Measurements from ENCODE around the gene KCNK5.
A peak's percentile ranks its signal among the peaks of the same experiment; 100 is the strongest.

The KCNK5 gene

GRCh38 chr6:39171489-39172376 is 57.5 kb downstream of the KCNK5 start:
- no peak for DNase-seq (ENCODE audit: low spot score)

DNA sequence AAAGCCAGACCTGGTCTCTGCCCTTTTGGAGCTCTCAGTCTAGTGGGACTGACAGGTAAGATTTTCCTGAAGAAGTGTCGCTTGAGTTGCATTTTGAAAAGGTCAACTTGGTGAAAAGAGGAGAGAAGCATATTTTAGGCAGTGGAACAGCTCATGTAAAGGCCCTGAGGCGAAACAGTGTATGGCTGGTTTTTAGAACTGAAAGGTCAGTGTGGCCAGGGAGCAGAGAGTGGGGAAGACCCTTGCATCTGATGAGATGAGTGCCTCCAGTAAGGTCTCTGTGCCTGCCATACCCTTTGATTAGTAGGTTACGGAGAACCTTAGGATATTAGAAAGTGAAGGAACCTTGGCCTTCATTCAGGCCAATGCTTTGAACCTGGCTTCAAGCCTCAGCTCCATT is 58.4 kb downstream of the KCNK5 start:
- no peak for DNase-seq (ENCODE audit: low spot score)

DNA sequence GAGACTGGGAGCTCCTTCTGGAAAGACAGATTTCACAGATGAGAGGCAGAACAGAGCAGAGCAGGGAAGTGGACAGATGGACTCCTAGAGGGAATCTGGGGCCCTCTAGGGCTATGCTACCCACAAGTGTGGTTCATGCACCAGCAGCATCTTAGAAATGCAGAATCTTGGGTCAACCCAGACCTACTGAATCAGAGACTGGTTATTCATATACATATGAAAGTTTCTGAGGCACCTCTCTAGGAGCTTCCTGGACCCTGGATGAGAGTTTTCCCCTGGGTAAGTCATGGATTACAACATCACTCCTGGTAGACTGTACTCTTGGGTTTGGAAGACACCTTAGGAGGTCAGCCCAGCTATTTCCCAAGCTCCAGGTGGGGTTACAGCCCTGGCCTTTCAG is 58.9 kb downstream of the KCNK5 start:
- no peak for DNase-seq (ENCODE audit: low spot score)

DNA sequence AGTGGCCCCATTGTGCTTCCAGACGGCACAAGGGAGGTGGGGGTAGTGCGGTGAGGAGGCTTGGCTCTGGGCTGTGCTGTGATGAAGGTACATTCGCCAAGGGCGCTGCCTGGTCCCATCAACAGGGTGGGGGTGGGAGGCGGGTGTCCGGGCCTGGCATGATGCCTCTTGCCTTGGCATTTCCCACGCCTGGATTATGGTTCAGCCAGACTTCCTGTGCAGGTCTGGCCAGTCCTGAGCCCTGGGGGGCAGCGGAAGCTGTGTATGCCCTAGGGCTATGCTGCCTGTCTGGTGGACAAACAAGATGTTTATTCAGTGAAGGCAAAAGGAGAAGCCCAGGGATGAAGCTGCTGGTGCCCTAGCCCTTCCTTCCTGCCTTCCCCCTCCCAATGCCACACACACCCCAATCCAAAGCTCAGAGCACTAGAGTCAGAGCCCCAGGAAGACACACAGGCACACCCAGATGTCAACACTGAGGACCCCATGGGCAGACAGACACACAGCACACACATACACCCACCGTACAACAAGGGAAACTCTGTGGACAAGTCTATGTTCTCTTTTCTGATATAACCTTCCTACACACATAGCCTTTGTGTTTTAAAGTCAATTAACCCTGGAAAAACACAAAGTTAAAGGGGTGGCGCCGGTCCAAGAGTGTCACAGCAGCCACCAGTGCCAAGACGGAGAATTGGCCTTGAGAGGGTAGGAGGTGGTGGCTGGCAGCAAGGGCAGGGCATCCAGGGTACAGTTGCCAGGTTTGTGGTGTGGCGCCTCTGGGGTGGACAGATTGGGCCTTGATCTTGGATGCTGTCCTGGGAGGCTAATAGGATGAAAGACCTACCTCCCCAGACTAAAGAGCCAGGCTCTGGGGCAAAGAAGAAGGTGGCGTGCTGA is 59.6 kb downstream of the KCNK5 start:
- DNase-seq (ENCODE audit: low spot score), result no peak

- no peak for DNase-seq (ENCODE audit: low spot score)
Measured at GRCh38 chr6:39167866-39168625, 61.2 kb downstream of the KCNK5 start.

GRCh38 chr6:39167321-39167720 is 62.0 kb downstream of the KCNK5 start:
- no peak for DNase-seq (ENCODE audit: low spot score)

DNA sequence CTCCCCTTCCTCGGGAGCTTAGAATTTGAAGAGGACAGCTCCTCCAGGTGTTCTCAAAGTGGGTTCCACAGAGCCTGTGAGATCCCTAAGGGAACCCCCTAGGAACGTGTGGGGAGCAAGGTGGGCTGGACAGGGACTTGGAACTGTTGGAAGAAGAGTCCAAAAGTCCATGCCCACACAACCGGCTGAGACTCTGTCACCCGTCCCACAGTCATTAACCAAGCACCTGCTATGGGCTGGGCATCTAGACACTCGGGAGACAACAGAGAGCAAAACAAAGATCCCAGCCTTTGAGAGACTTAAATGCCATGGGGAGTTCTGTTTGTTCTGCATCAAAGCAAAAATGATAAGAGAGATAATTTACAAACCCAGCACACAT is 62.4 kb downstream of the KCNK5 start:
- DNase-seq (ENCODE audit: low spot score), result no peak

DNA sequence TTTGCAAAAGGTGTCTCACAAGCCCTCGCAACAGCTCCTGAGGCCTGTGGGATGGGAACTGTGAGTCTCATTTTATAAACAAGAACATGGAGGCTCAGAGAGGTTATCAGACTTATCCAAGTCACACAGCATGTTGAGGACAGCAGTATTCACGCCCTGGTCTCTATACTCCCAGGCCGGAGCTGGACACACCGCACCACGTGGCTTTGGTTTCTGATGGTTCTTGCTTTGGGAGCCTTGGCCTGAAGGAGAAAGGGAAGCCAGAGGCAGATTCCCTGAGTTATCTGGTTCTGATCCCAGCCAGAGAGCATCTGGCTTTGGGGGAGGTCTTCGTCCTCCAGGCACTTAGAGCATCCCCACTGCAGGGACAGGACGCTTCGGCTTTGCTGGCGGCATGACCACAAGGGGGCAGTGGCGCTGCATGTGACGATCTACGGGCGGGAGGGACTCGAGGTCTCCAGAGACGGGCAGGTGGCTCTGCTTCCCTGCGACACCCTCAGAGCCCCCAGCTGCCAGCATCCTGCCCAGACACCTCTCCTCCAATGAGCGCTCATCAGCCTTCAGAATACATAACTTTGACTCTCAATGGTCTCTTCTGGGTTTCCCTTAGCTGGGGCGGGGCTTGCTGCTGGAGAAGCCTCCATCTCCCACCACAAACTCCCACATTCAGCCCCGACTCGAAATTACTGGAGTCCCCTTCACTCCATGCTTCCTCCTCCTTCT is 62.9 kb downstream of the KCNK5 start:
- peak; percentile 78 for DNase-seq (ENCODE audit: low spot score)

GRCh38 chr6:39157511-39157910 is 71.8 kb downstream of the KCNK5 start:
- no peak for DNase-seq (ENCODE audit: low spot score)

DNA sequence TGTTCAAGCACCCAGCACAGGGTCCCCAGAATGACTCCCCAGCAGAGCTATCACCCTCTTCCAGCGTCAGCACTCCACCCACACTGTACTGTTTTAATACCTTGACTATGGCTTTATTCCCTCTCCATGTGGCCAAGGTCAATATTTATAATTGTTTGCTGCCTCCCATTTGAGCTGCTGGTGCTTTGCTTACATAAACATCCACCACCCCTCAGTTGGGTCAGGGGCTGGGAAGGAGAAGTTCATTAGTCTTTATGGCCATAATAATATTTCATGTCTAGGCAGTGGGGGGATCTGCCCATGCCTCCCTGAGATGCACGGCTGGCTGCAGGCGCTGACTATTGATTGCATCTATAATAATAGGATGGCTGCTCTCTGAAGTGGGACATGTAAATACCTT is 72.5 kb downstream of the KCNK5 start:
- no peak for DNase-seq (ENCODE audit: low spot score)

DNA sequence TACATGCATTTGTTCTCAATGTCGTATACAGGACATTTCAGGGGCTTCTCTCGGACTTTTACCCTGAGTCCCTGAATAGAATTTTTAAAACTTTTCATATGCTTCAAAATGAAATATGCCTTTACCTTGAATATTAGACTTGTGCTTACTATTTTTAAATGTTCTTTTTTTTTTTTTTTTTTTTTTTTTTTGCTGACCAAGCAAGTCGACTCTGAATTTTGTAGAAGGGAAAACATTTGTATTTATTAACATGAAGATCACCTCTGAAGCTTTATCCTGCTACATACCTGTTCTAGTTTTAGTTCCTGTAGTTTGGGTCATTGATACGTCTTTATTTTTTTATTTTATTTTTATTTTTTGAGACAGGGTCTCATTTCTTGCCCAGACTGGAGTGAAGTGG is 74.6 kb downstream of the KCNK5 start:
- DNase-seq (ENCODE audit: low spot score), result no peak

- DNase-seq (ENCODE audit: low spot score), result no peak
Measured at GRCh38 chr6:39153766-39154397, 75.4 kb downstream of the KCNK5 start.

DNA sequence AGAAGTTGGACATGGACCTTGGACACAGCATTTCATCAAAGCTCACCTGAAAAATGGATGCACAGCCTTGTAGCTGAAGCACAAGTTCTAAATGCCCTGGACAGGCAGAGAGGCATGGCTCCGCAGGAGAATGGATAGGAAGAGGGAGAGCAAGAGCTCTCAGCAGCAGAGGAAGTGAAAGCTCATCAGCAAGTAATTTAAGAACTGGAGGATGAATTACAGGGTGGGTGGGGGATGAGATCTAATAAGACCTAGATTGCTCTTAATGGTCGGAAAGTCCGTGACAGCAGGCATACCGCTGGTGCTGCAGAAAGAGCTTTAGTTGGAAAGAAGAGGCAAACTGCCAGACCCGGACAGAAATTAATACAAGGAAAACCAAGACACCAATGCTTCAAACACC is 77.0 kb downstream of the KCNK5 start:
- DNase-seq (ENCODE audit: low spot score), result no peak

- no peak for DNase-seq (ENCODE audit: low spot score)
Measured at GRCh38 chr6:39151211-39151610, 78.1 kb downstream of the KCNK5 start.

DNA sequence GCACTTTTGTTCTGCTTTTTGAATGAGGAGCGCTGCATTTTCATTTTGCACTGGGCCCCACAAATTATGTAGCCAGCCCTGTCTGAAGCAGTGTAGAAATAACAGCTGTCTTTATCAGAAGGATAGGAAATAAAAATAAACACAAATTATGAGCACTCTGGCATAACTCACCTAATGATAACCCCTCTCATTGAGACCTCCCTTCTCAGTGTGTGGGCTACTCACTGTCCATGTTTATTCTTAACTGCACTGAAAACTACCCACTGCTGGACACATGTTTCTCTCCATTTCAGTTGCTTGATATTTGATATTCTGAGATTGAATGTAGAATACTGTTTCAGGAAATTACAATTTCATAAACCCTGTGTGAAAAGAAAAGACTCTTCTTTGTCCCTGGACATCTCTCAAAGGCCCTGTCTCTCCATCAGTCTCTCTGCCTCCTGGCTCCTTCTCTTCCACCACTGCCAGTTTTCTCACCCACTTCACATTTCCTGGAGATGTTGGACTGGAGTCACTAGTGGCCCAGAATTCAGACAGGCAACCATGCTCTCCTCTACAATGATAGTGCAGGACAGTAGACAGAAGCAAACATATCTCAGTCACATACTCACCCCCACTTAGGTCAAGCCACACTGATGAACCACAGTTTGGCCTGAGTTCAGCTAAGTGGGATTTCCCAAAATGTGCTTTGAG is 84.6 kb downstream of the KCNK5 start:
- no peak for DNase-seq (ENCODE audit: low spot score)

DNA sequence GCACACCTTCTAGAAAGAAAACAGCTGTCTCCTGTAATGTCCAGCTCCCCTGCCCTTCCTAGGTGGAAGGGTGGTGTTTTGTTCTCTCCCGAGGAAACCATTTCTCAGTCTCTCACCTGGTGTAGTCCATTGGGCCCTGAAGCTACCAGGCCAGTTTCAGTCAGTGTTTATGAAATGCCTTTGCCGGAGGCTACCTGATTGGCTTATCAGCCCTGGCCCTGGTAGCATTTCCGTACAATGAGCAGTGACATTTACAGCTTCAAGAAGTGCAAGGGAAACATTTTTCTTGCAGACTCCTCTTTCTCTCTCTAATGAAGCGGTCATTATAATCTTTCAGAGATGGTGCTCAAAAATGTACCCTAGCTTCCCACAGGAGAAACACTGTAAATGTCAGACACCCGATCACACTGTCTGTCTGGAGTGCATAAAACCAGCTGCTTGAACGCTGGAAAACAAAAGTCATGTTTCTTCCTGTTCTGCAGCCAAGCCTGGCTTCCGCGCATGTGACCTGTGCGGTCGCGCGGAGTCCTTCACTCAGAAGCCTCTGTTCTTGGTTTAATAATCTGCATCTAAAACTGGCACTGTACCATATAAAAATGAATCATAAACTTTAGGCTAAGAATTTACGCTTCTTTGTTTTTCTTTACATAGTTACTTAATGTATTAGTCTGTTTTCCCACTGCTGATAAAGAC is 85.9 kb downstream of the KCNK5 start:
- DNase-seq (ENCODE audit: low spot score), result no peak

GRCh38 chr6:39140556-39141167 is 88.6 kb downstream of the KCNK5 start:
- no peak for DNase-seq (ENCODE audit: low spot score)

Measured in AG08396 (cell line).